HepG2 (cell line): ENCODE measurements around the gene ATG16L2. TPM values are rescaled to one million over a fixed set of nuclear protein-coding genes. Genes with fewer than 3 reads are reported as not detected.
"Not testable (repeated sequence)": the region's sequence is repeated elsewhere in the genome, so short reads cannot be mapped to it uniquely, and the experiment has no call there.

ENCODE experiments used
- ATAC-seq: fragments of 200-7000 bp; cut with Tn5 transposase; 3 replicates; pipeline ENCODE4 v1.9.1; 2020; ENCODE audit warnings: mild to moderate bottlenecking, moderate library complexity
- BruUV-seq: library from RNA; stranded (reverse); fragments of 400-500 nt; replicated peaks from 2 replicates; lab custom pipeline; 2021; lab: Mats Ljungman, UMichigan
- CTCF ChIA-PET: fragments of 300-600 bp; formaldehyde crosslinking; extraction: SDS; loops from one replicate; lab custom pipeline; 2021; ENCODE audit warnings: low total read pairs, inconsistent platforms, low intra/inter-chr PET ratio; lab: Yijun Ruan, JAX
- POLR2A ChIA-PET: fragments of 350-600 bp; sonication (Branson Sonifier 250); formaldehyde crosslinking; loops from one replicate; lab custom pipeline; 2020; ENCODE audit warnings: antibody characterized with exemption, inconsistent platforms; lab: Yijun Ruan, JAX
- DNase-seq: peaks from one replicate; pipeline ENCODE4 v3.0.0-alpha.2; 2015; ENCODE audit warnings: low spot score
- FAIRE-seq: peaks from 3 replicates; lab custom pipeline; 2011; peaks lifted over from hg19 to GRCh38; lab: Jason Lieb, UNC
- H2AFZ ChIP-seq: one replicate; pipeline ENCODE4 v1.6.1; 2011; ENCODE audit warnings: low read length, inconsistent platforms
- H3K27ac ChIP-seq: fragments of 300-600 bp; 3 replicates; pipeline ENCODE4 v1.8.0; 2011; ENCODE audit warnings: mixed run types, mild to moderate bottlenecking, mixed read lengths, low read length, inconsistent platforms; ENCODE audit not compliant: insufficient read depth; ENCODE audit errors: extremely low read length
- H3K27me3 ChIP-seq, 2 experiments: fragments of 200-600 bp in 1 of 2; 2 replicates in 1 of 2; 3 replicates in 1 of 2; pipeline versions ENCODE4 v1.6.0 to v1.8.0; 2011; ENCODE audit warnings: low read length in 2 of 2, mild to moderate bottlenecking in 2 of 2, moderate library complexity in 2 of 2, inconsistent platforms in 1 of 2; ENCODE audit not compliant: insufficient read depth in 2 of 2, control insufficient read depth in 1 of 2
- H3K36me3 ChIP-seq, 2 experiments: fragments of 200-600 bp in 1 of 2; replicated peaks in 1 of 2; 2 replicates in 1 of 2; 3 replicates in 1 of 2; pipeline versions ENCODE4 v1.5.1 to v1.8.0; 2011; ENCODE audit warnings: low read length in 2 of 2, inconsistent platforms in 1 of 2; ENCODE audit not compliant: insufficient read depth in 2 of 2, control insufficient read depth in 1 of 2
- H3K4me1 ChIP-seq: 2 replicates; pipeline ENCODE4 v1.5.1; 2012; ENCODE audit warnings: low read length, inconsistent platforms; ENCODE audit not compliant: insufficient read depth
- H3K4me2 ChIP-seq: 2 replicates; pipeline ENCODE4 v1.6.0; 2011; ENCODE audit warnings: low read depth, low read length, inconsistent platforms
- H3K4me3 ChIP-seq, 3 experiments: fragments of 200-600 bp in 1 of 3; sonication (generic), shearing (Covaris generic) in 1 of 3; replicated peaks in 1 of 3; 2 replicates each; pipeline ENCODE4 v1.5.1; 2011 to 2016; ENCODE audit warnings: low read length in 3 of 3, inconsistent platforms in 2 of 3, low read depth in 2 of 3, mild to moderate bottlenecking in 2 of 3, control low read depth in 1 of 3, mixed read lengths in 1 of 3; ENCODE audit not compliant: insufficient read depth in 1 of 3
- H3K79me2 ChIP-seq: one replicate; pipeline ENCODE4 v1.6.1; 2011; ENCODE audit warnings: low read length, inconsistent platforms; ENCODE audit not compliant: insufficient read depth
- H3K9ac ChIP-seq: 2 replicates; pipeline ENCODE4 v1.6.0; 2011; ENCODE audit warnings: mild to moderate bottlenecking, low read depth, low read length, inconsistent platforms; ENCODE audit not compliant: insufficient read depth
- H3K9me3 ChIP-seq: 2 replicates; pipeline ENCODE4 v1.5.1; 2012; ENCODE audit warnings: mild to moderate bottlenecking, low read length
- H4K20me1 ChIP-seq: 2 replicates; pipeline ENCODE4 v1.6.0; 2011; ENCODE audit warnings: inconsistent platforms, mild to moderate bottlenecking, low read length, moderate library complexity; ENCODE audit not compliant: insufficient read depth
- ARNT ChIP-seq: fragments of 450-650 bp; IDR thresholded peaks from 2 replicates; pipeline ENCODE4 v1.6.1; 2017
- JDP2 ChIP-seq: sonication (generic); formaldehyde crosslinking; IDR thresholded peaks from 2 replicates; pipeline ENCODE4 v1.8.1; 2022; ENCODE audit warnings: missing genetic modification reagents, borderline replicate concordance
- MAFK ChIP-seq, 2 experiments: IDR thresholded peaks in 1 of 2; conservative IDR thresholded peaks in 1 of 2; 2 replicates each; pipeline ENCODE4 v1.6.1; 2011; ENCODE audit warnings: improper control_type of control experiment in 2 of 2, low read length in 2 of 2
- SNAPC2 ChIP-seq: sonication (generic); formaldehyde crosslinking; IDR thresholded peaks from 2 replicates; pipeline ENCODE4 v1.8.1; 2022; ENCODE audit warnings: mild to moderate bottlenecking, missing genetic modification reagents
- ZBTB10 ChIP-seq: sonication (generic); formaldehyde crosslinking; IDR thresholded peaks from 2 replicates; pipeline ENCODE4 v1.4.0; 2020; ENCODE audit warnings: missing genetic modification reagents, borderline replicate concordance
- ZFAT ChIP-seq: sonication (generic); formaldehyde crosslinking; conservative IDR thresholded peaks from 2 replicates; pipeline ENCODE4 v1.8.1; 2023; ENCODE audit warnings: missing genetic modification reagents, inconsistent platforms
- ZKSCAN1 ChIP-seq: fragments of 150-350 bp; IDR thresholded peaks from 2 replicates; pipeline ENCODE4 v1.6.1; 2014; ENCODE audit warnings: low read length
- ZNF367 ChIP-seq: sonication (generic); formaldehyde crosslinking; IDR thresholded peaks from 2 replicates; pipeline ENCODE4 v1.4.0; 2020; ENCODE audit warnings: missing genetic modification reagents, borderline replicate concordance
- ZNF644 ChIP-seq: IDR thresholded peaks from 2 replicates; pipeline ENCODE4 v1.6.1; 2016; ENCODE audit warnings: low read depth
- ZSCAN31 ChIP-seq: sonication (generic); formaldehyde crosslinking; IDR thresholded peaks from 2 replicates; pipeline ENCODE4 v1.5.0; 2020; ENCODE audit warnings: low read depth, mild to moderate bottlenecking, missing genetic modification reagents
- WGBS: methylation state at CpG from one replicate; pipeline ENCODE4 v1.1.6; 2017; ENCODE audit warnings: low lambda C conversion rate; 5-methylcytosine and 5-hydroxymethylcytosine counted together
- in situ Hi-C: cut with HindIII; loops from 2 replicates; pipeline ENCODE4 v1.10.0; 2017; ENCODE audit warnings: low pct_unique_long_range_greater_than_20kb; ENCODE audit not compliant: extremely low pct_ligation_motif_present
- intact Hi-C: fragments of 100-400 bp; cut with micrococcal nuclease; formaldehyde crosslinking; loops from one replicate; pipeline ENCODE4 v1.10.0; 2022; ENCODE audit not compliant: unreplicated experiment
- polyA plus RNA-seq, 8 experiments: library from polyadenylated mRNA; depleted of rRNA in 3 of 8; stranded (reverse) in 7 of 8; unstranded in 1 of 8; fragments of >200 nt; fragmentation: Illumina TruSeq in 4 of 8; extraction: Trizol in 4 of 8; gene quantifications; 2 replicates each; pipeline versions ENCODE4 v1.2.1 to v1.2.3, GENCODE V29; 2011 to 2016; ENCODE audit warnings: low read depth in 4 of 8, missing spikeins in 1 of 8, mixed read lengths in 1 of 8; ENCODE audit not compliant: insufficient read depth in 1 of 8
- total RNA-seq, 5 experiments: library from RNA; depleted of rRNA; stranded (reverse); fragments of >200 nt; fragmentation: Illumina TruSeq; extraction: Trizol; gene quantifications; 2 replicates each; pipeline ENCODE4 v1.2.3, GENCODE V29; 2016; ENCODE audit warnings: low read depth in 1 of 5

ATG16L2 gene
- total and polyA plus RNA-seq, 2 of the 13 experiments (the other 11 are each of a cell fraction or from before 2014, with no cell fraction given) = 6.2 to 14.8 TPM

DNA sequence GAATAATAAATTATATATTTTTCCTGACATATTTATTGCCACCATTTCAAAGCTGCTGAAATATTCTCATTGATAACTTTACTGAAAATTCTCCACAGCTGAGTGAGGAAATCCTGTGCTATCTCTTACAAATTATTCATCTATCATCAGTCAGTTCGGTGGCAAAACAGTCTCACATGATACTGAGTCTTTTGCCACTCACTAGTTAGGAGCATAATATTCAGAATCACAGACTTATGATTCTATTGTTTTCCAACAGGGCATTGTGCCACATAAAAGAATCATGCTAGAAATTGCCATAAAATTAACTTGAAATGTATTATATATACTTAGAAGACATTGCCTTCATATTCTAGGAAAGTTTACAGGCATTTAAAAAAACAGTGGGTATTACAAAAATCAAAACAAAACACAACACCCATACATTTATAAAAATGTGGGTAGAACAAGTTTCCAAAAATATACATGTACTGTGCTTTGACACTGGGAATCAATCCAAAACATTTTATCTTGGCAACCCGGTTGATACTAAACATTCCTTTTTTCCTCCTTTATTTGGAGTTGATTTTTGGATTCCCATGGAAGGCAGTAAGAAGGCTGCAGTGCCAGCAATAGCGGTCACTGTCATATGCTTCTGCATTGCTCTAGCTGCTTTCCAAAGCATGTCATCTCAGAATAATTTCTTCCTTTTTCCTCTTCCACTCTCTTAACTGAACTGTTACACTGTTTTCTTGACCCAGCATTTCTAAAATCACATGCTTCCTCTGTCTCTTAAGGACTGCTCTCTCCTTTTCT lies 42.5 kb downstream of the ATG16L2 start:
- peaks cover 11 to 30% of the 10 kb centered on the region in 2 experiments for H3K36me3 ChIP-seq
- TF ChIP-seq JDP2 (CRISPR knock-in tag) (no peak), ZNF644 (CRISPR knock-in tag) (no peak), ZNF367 (CRISPR knock-in tag) (no peak), ZSCAN31 (no peak), ZBTB10 (CRISPR knock-in tag) (no peak), MAFK (conservative IDR thresholded peaks at IDR 0.05 in 1 of 2, IDR thresholded peaks at IDR 0.05 in 1 of 2; ENCODE audit: low read length in 2 of 2) (no peak), ZKSCAN1 (no peak), ARNT (no peak), SNAPC2 (no peak), ZFAT (CRISPR knock-in tag) (no peak)
- TF ChIP-seq, all 625 proteins: peak for 0
- H3K9me3 ChIP-seq = no peaks in the 10 kb centered on the region
- H3K4me1 ChIP-seq = no peaks in the 10 kb centered on the region
- no peak overlapping the region for H3K27ac ChIP-seq
- FAIRE-seq (no peak), ATAC-seq (no peak), DNase-seq (no peak)
- H3K4me2 ChIP-seq = no peak overlapping the region
- in situ Hi-C loops (no loop called here), intact Hi-C loops (no loop called here)
- no peak overlapping the region for H3K9ac ChIP-seq
- no peaks in the 10 kb centered on the region for H3K79me2 ChIP-seq
- BruUV-seq = no TSS peak
- no peak overlapping the region for H3K4me3 ChIP-seq
- no peak overlapping the region for H2AFZ ChIP-seq
- 64% methylated on average over 3 of the region's 3 CpGs for WGBS
- no peaks in the 10 kb centered on the region for H3K27me3 ChIP-seq
- no peaks in the 10 kb centered on the region; the same call in 1 of the 2 replicates for H4K20me1 ChIP-seq
- ChIA-PET CTCF (no interaction called here), POLR2A (no interaction called here)

DNA sequence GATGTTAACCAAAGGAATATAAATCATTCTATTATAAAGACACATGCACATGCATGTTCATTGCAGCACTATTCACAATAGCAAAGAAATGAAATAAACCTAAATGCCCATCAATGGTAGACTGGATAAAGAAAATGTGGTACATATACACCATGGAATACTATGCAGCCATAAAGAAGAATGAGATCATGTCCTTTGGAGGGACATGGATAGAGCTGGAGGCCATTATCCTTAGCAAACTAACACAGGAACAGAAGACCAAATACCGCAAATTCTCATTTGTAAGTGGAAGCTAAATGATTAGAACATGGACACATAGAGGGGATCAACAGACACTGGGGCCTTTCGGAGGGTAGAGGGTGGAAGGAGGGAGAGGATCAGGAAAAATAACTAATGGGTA lies 44.1 kb downstream of the ATG16L2 start:
- H3K4me1 ChIP-seq, DNase-seq, CTCF ChIA-PET, H2AFZ ChIP-seq, ATAC-seq, BruUV-seq, H3K4me3 ChIP-seq, H3K27me3 ChIP-seq, FAIRE-seq, H3K4me2 ChIP-seq, intact Hi-C loops, H3K27ac ChIP-seq, POLR2A ChIA-PET, in situ Hi-C loops, H3K9me3 ChIP-seq, H4K20me1 ChIP-seq, H3K9ac ChIP-seq, H3K79me2 ChIP-seq: not testable (repeated sequence)
- peaks cover 11 to 28% of the 10 kb centered on the region in 2 experiments for H3K36me3 ChIP-seq
- 96% methylated on average over 2 of the region's 2 CpGs for WGBS
